Gastrocnemius medialis (tissue), 4 donors: Measurements from ENCODE around the gene AK2.
A peak's percentile ranks its signal among the peaks of the same experiment; 100 is the strongest.

Experiments used
- POLR2A ChIP-seq, 2 donors: fragments of 450-650 bp; IDR thresholded peaks; one replicate each; pipeline ENCODE4 v1.6.1; 2017; ENCODE audit warnings: antibody characterized with exemption in 2 of 2, mild to moderate bottlenecking in 2 of 2, moderate library complexity in 2 of 2
- TF ChIP-seq, protein P1 (sequence below), 5 experiments: fragments of 450-650 bp in 3 of 5; fragments of 200-600 bp in 2 of 5; sonication (generic) in 2 of 5; IDR thresholded peaks in 4 of 5; conservative IDR thresholded peaks in 1 of 5; 1 replicate in 4 of 5; 2 replicates in 1 of 5; pipeline ENCODE4 v1.5.1; 2016 to 2019; ENCODE audit warnings: antibody characterized with exemption in 5 of 5, mild to moderate bottlenecking in 3 of 5, moderate library complexity in 3 of 5

DNA sequence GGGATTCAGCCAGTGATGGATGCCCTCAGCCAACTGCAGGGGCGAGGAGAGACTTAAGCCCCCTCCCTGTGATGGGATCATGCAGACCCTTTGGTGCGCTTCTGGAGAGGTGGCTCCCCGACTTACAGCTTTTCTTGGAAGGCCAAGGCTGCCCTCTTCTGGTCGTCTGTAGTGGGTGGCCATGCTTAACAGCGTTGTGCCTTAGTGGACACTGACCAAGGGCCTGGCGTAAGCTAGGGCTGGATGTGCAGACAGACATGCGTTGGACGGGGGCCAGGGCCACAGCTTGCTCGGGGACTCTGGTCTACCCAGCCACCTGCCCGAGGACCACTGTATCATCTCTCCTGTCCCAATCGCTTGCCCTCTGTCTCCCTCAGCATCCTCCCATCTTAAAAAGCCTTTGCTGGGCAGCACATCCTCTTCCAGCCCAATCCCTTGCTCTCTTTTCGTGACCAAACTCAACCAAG lies 49.7 kb upstream of the AK2 start:
- TF ChIP-seq, protein P1, sequence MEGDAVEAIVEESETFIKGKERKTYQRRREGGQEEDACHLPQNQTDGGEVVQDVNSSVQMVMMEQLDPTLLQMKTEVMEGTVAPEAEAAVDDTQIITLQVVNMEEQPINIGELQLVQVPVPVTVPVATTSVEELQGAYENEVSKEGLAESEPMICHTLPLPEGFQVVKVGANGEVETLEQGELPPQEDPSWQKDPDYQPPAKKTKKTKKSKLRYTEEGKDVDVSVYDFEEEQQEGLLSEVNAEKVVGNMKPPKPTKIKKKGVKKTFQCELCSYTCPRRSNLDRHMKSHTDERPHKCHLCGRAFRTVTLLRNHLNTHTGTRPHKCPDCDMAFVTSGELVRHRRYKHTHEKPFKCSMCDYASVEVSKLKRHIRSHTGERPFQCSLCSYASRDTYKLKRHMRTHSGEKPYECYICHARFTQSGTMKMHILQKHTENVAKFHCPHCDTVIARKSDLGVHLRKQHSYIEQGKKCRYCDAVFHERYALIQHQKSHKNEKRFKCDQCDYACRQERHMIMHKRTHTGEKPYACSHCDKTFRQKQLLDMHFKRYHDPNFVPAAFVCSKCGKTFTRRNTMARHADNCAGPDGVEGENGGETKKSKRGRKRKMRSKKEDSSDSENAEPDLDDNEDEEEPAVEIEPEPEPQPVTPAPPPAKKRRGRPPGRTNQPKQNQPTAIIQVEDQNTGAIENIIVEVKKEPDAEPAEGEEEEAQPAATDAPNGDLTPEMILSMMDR (IDR thresholded peaks at IDR 0.05 in 4 of 5, conservative IDR thresholded peaks at IDR 0.05 in 1 of 5) = peak; percentile 50 to 83 (median 81)
- TF ChIP-seq POLR2A (IDR thresholded peaks at IDR 0.05) = no peak
